ENCODE data around the gene MTERF1. TPM values are rescaled to one million over a fixed set of nuclear protein-coding genes. Genes with fewer than 3 reads are reported as not detected.

MTERF1 gene
- total and polyA plus RNA-seq, 9 of the 15 experiments (the other 6 are each of a cell fraction or from before 2014, with no cell fraction given), result 15.7 to 49.2 (median 29.1) TPM

- Histone ChIP-seq H4K20me1 (replicated peaks; ENCODE audit: control insufficient read depth, insufficient read depth, low read length) (no peaks in the 10 kb centered on the region), H3K36me3 (ENCODE audit: control insufficient read depth, insufficient read depth, low read length) (peaks cover 17% of the 10 kb centered on the region; the same call in 2 of the 3 replicates), H3K4me3 (no peak overlapping the region), H3K9me3 (replicated peaks; ENCODE audit: control insufficient read depth, insufficient read depth, low read depth, low read length) (no peaks in the 10 kb centered on the region), H3K27ac (ENCODE audit: extremely low read depth, low read depth, low read length) (no peak overlapping the region), H2AFZ (ENCODE audit: low read depth, low read length) (no peak overlapping the region), H3K79me2 (ENCODE audit: control insufficient read depth, insufficient read depth, low read length) (no peaks in the 10 kb centered on the region), H3K4me2 (ENCODE audit: insufficient read depth, low read length) (no peak overlapping the region), H3K4me1 (replicated peaks in 1 of 2; ENCODE audit: control insufficient read depth in 2 of 2, insufficient read depth in 2 of 2, low read length in 2 of 2) (no peaks in the 10 kb centered on the region), H3K9ac (ENCODE audit: insufficient read depth in 1 of 2, low read depth in 2 of 2, low read length in 2 of 2) (no peak overlapping the region), H3K27me3 (ENCODE audit: control insufficient read depth in 2 of 2, insufficient read depth in 2 of 2, low read length in 2 of 2) (no peaks in the 10 kb centered on the region), H3K9me1 (ENCODE audit: control insufficient read depth, insufficient read depth, low read length) (no peaks in the 10 kb centered on the region)
- DNase-seq (ENCODE audit: extremely low read depth in 1 of 4, low spot score in 3 of 4) (peak in 1 of 4 experiments; percentile 14), FAIRE-seq (peak; percentile 78), ATAC-seq (peak; percentile 69)
- POLR2A ChIA-PET, result interaction anchor here (1.0 to 1.3 kb wide), 3 partner anchors 10 to 17 kb away, joined by 3 read pairs; no protein-coding TSS in a partner anchor
- CTCF ChIA-PET (ENCODE audit: low intra/inter-chr PET ratio), result no interaction called here
- TF ChIP-seq CTCF (IDR thresholded peaks at IDR 0.05 in 2 of 3, conservative IDR thresholded peaks at IDR 0.05 in 1 of 3; ENCODE audit: insufficient read depth in 2 of 3, low read depth in 1 of 3, low read length in 3 of 3) (peak in 2 of 3 experiments; percentile 17 to 33; a peak in 1 of 6 replicates), TRIM28 (IDR thresholded peaks at IDR 0.05) (no peak), RAD21 (CRISPR knock-in tag; conservative IDR thresholded peaks at IDR 0.05 in 1 of 2, IDR thresholded peaks at IDR 0.05 in 1 of 2) (peak in 1 of 2 experiments; percentile 15; a peak in 1 of 4 replicates)
- intact Hi-C loops (cut with micrococcal nuclease), result loop anchor here (10.0 kb wide), 1 partner anchor 605 kb away; the partner anchor contains the start of gene FZD1
- WGBS (ENCODE audit: insufficient coverage, low coverage, missing lambda C conversion rate), result 44% methylated on average over 1 of the region's 1 CpG
- BruUV-seq (replicated peaks), result no TSS peak
- in situ Hi-C loops (cut with MboI), result loop anchor here (10.0 kb wide), 1 partner anchor 575 kb away; the partner anchor contains the start of gene GATAD1
Measured at GRCh38 chr7:91869661-91870060, 10.8 kb downstream of the MTERF1 start.

Data from K562 (cell line).